PC-3 (cell line): Measurements from ENCODE around the gene MEG3.

Experiments
- CTCF ChIP-seq: fragments of 300-600 bp; sonication (generic); conservative IDR thresholded peaks from 2 replicates; pipeline ENCODE4 v1.5.1; 2017; ENCODE audit warnings: antibody characterized with exemption, low read depth, mild to moderate bottlenecking, low read length
- EZH2 ChIP-seq: fragments of 300-600 bp; sonication (generic); IDR thresholded peaks from one replicate; pipeline ENCODE4 v1.6.1; 2017; ENCODE audit warnings: antibody characterized with exemption, mild to moderate bottlenecking, low read length; ENCODE audit not compliant: unreplicated experiment

GRCh38 chr14:100841066-100841760 is 15.3 kb downstream of the MEG3 start:
- TF ChIP-seq CTCF, result no peak
- no peak for TF ChIP-seq EZH2
